ENCODE data around the gene ZFAND5.

Gene ZFAND5

DNA sequence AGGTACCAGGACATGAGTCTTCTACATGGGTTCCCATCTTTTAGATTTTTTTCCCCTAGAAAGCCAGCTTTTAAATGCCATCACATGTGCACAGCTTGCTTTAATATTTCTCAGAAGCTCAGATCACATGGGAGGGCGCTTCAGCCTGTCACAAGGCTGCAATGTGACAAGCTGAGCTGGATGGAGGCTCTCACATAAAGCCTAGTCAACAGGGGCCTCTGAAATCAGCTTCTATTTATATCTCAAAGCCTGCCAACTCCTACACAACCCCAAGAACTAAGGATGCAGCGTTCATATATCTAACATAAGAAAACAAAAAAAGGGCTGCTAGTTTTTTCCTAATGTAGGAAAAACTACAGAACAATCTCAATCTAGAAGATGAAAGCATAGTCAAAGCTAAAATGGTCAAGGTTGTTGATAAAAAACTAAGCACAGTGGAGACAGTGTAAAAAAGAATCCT is 2.3 kb downstream of the ZFAND5 start:
- peak; percentile 61 for DNase-seq

DNA sequence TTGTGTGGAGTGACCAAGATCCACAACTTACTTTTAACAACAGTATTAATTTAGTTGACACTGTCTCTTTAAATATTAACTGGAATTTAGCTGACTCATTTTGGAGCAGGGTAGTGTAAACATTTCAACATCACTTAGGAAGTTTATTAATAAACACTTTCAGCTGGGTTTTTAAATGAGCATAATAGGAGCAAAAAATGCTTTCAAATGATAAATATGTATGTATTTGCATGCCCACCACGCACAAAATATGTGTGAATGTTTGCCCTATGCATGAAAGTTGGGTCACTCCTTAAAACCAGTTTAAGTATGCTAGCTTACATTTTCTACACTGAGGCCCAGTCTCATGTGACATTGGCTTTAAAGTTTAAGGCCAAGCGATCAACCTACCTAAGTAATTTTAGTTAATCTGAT is 2.9 kb downstream of the ZFAND5 start:
- no peak for DNase-seq

DNA sequence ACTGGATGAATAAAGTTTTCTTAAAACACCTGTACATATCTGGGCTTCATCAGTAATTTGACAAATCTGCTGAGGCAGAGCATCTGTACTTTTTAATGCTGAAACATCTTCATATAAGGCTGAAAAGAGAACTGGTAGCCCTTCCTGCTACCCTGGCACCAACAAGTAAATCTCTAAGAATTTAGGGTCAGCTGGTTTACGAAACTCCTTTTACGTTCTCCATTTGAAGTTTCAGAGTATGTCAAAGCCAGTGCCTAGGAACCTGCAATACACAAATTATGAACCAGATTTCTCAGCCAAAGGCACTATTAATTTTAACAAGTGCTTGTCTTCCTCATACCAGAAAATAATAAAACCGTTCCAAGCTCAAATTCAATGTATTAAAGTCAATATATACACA is 3.8 kb downstream of the ZFAND5 start:
- no peak for DNase-seq

DNA sequence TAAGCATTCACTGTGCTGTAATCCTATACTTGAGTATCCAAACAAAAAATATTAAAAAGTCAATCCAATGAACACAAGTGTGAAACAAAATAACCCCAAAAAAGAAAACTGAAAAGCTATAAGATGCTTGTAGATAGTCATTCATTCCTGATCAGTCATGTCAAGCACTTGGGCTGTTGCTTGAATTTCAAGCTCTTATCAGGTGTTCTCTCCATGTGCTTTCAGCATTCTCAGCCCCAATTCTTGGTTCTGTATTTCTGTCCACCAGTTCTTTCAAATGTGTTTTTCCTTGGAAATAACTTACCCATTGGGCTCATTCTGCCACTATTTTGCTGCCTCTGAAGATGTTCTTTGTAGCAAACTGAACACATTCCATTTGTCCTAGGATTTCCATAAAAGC is 4.7 kb downstream of the ZFAND5 start:
- no peak for DNase-seq

GRCh38 chr9:72356041-72356582 is 8.9 kb downstream of the ZFAND5 start:
- no peak for DNase-seq

DNA sequence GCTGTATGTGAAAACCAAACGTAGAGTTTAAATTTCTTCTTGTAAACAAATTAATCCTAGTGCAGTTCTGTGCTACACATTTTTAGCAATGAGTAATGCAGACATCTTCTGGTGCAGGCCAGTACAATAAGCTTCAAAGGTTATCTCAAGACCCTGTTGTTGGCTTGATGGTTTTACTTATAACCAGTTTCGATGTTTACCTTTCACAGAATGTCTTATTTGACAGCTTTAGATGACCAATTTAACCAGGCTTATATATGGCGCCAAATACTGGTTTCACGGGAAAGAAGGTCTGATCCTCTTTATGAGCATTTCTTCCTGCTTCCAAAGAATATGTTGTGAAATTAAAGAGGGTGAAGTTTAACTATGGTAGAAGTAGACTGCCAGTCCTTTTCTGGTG is 9.9 kb downstream of the ZFAND5 start:
- no peak for DNase-seq

DNA sequence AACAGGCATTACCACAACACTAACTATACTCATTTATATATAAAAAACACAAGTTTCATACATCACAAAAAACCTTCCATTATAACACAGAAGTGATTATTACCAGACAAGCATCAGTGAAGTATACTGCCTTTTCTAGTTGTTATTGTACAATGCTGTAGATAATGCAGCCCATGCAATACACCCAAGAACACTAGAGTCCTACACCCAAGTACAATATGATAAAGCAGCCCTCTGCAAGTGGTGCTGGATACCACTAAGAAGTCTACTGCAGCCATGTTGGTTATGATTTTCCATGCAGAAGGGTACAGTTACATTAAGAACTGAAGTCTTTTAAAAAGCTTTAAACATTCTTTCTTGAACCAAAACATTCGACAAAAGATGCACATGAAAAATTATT is 10.3 kb downstream of the ZFAND5 start:
- no peak for DNase-seq

- DNase-seq = no peak
Observed at GRCh38 chr9:72353455-72354116, 11.4 kb downstream of the ZFAND5 start.

DNA sequence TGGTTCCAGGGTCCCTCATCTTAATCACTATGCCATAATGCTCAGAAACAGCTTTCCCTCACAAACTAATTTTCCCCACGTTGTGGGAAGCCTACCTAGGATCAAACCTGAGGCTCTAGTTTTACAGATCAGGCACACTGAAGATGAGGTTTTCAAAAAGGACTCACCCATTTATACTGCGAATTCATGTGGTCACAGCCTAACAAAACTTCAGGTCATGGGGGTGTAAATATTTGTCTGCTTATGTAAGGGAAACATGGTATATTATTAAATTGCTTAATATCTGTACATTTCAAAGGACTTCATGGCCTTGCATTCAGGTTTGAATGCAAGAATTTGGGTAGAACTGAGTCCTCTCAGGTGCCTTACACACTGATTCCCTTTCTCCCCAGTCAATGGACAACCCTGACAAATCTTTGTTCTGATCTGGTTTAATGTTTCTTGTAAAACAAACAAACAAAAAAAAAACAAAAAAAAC is 12.1 kb downstream of the ZFAND5 start:
- DNase-seq = no peak

GRCh38 chr9:72351538-72352453 is 13.2 kb downstream of the ZFAND5 start:
- no peak for DNase-seq

GRCh38 chr9:72349911-72350310 is 15.1 kb downstream of the ZFAND5 start:
- DNase-seq = no peak

GRCh38 chr9:72349240-72349639 is 15.8 kb downstream of the ZFAND5 start:
- no peak for DNase-seq

DNA sequence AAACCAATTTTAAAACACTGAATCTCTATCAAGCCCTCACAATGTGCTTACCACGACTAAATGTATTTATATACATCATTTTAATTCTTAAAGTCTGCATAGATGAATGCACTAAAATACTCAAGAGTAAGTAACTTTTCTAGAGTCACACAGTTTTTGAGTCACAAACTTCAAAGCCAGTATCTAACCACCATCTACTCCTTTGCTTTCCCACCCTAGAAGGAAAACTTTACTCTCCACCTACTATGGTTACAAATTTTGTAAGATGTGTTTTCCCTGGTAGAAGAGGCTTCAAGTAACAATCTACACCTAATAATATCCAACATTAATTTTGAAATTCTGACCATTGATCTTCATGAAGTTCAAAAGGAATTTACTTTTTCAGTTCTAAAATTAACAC is 18.7 kb downstream of the ZFAND5 start:
- DNase-seq = no peak

- DNase-seq = no peak
Observed at GRCh38 chr9:72338631-72339030, 26.4 kb downstream of the ZFAND5 start.

DNA sequence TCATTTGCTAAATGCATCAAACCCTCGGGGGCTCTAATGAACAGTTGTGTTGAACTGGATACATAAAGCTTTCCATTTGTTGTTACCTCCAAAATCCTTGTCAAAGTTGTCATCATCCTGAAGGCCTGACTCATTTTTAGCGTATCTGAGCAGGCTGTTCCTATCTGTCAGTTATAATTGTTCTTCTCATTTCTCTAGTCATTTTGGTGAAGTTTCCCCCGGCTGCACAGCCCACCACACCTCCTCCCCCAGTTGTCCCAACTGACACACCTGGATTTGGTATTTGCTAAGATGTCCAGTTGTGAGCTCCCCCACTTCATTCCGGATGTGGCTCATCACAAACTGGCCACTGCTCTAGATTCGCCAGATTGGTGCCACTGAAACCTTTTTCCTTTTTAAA is 27.7 kb downstream of the ZFAND5 start:
- no peak for DNase-seq

- DNase-seq = no peak
Observed at GRCh38 chr9:72334658-72335337, 30.2 kb downstream of the ZFAND5 start.

GRCh38 chr9:72333709-72334108 is 31.3 kb downstream of the ZFAND5 start:
- DNase-seq = no peak

- DNase-seq = no peak
Observed at GRCh38 chr9:72333197-72333596, 31.8 kb downstream of the ZFAND5 start.

DNA sequence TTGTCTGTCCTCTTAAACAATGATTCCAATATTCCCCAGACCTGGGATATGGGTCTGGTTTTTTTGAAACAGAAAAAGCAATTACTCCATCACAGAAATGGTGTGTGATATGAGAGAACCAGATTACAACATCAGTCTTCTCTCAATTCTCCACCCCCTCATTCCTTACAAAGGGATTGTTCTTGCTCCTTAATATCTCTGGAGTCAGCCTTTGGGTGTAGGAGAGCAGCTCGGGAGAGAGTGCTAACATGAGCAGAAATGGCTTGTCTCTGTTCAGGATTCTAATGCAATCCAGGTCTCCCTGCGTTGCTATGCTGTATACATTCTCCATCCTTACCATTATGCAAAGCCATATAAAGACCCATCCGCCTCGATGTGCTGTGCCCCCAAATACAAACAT is 32.7 kb downstream of the ZFAND5 start:
- no peak for DNase-seq

GRCh38 chr9:72327631-72328030 is 37.4 kb downstream of the ZFAND5 start:
- DNase-seq = no peak

GRCh38 chr9:72326641-72327040 is 38.4 kb downstream of the ZFAND5 start:
- DNase-seq = no peak

GRCh38 chr9:72324974-72325373 is 40.0 kb downstream of the ZFAND5 start:
- DNase-seq = no peak

GRCh38 chr9:72322678-72323077 is 42.3 kb downstream of the ZFAND5 start:
- no peak for DNase-seq

Measured in CD4-positive, alpha-beta T cell treated with Interleukin-21 for 1 hour (primary cell).